ENCODE results near the gene C9orf40. TPM values are rescaled to one million over a fixed set of nuclear protein-coding genes. Genes with fewer than 3 reads are reported as not detected.

Gene C9orf40
- total RNA-seq, 1 experiment from 2014 or later, result 9.2 TPM

GRCh38 chr9:74951725-74952151 is 974 bp downstream of the C9orf40 start:
- in situ Hi-C loops (cut with HindIII; ENCODE audit: low pct_unique_long_range_greater_than_20kb, low sequenced_read_pairs), result no loop called here
- intact Hi-C loops (cut with micrococcal nuclease; ENCODE audit: unreplicated experiment), result loop anchor here (10.0 kb wide), 2 partner anchors 133 to 177 kb away; partner anchors contain the start of genes NMRK1 and OSTF1
- H3K4me1 ChIP-seq (ENCODE audit: control insufficient read depth, insufficient read depth, low read length), result no peaks in the 10 kb centered on the region; the same call in 1 of the 2 replicates
- ChIA-PET POLR2A (no interaction called here), CTCF (interaction anchor here (1.1 kb wide), 1 partner anchor 180 kb away, joined by 3 read pairs; no protein-coding TSS in a partner anchor)
- TF ChIP-seq TCF7L2 (IDR thresholded peaks at IDR 0.05; ENCODE audit: low read depth, low read length), result no peak
- no TSS peak for BruUV-seq (replicated peaks)
- H3K27ac ChIP-seq (ENCODE audit: low read length), result peak overlapping the region; percentile 82
- ATAC-seq (peak; percentile 25), DNase-seq (ENCODE audit: low read depth, low spot score) (no peak)
- no peaks in the 10 kb centered on the region; the same call in 1 of the 2 replicates for H3K36me3 ChIP-seq (ENCODE audit: control insufficient read depth, insufficient read depth, low read length)
- H3K4me3 ChIP-seq (ENCODE audit: low read depth in 2 of 2, low read length in 2 of 2), result peak overlapping the region; percentile 87
- H3K27me3 ChIP-seq (ENCODE audit: control insufficient read depth, insufficient read depth, low read length), result no peaks in the 10 kb centered on the region
- H3K9me3 ChIP-seq (ENCODE audit: control insufficient read depth, insufficient read depth, low read depth, low read length), result no peaks in the 10 kb centered on the region

DNA sequence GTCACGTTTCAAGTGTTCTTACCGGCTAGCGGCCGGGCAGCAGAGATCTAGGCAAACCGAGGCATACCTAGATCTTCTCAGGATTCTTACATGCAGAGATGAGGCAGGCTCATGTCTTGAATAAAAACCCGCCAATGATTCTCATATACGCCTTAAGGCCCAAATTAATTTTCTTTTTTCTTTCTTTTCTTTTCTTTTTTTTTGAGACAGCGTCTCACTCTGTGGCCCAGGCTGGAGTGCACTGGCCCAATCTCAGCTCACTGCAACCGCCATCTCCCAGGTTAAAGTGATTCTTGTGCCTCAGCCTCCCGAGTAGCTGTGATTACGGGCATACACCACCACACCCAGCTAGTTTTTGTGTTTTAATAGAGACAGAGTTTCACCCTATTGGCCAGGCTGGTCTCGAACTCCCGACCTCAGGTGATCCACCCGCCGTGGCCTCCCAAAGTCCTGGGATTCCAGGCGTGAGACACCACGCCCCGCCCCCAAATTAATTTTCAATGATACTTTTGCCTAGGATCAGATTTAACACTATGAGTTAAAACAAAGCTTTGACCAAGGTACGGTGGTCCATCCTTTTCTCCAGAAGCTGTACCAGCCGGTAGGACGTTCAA is 1.5 kb downstream of the C9orf40 start:
- intact Hi-C loops (cut with micrococcal nuclease; ENCODE audit: unreplicated experiment) (loop anchor here (10.0 kb wide), 2 partner anchors 134 to 176 kb away; partner anchors contain the start of genes NMRK1 and OSTF1), in situ Hi-C loops (cut with HindIII; ENCODE audit: low pct_unique_long_range_greater_than_20kb, low sequenced_read_pairs) (no loop called here)
- no TSS peak for BruUV-seq (replicated peaks)
- ATAC-seq, result no peak
- Histone ChIP-seq H3K4me1 (ENCODE audit: control insufficient read depth, insufficient read depth, low read length) (no peaks in the 10 kb centered on the region; the same call in 1 of the 2 replicates), H3K4me3 (ENCODE audit: low read depth in 2 of 2, low read length in 2 of 2) (peak overlapping the region; percentile 87), H3K9me3 (ENCODE audit: control insufficient read depth, insufficient read depth, low read depth, low read length) (no peaks in the 10 kb centered on the region), H3K36me3 (ENCODE audit: control insufficient read depth, insufficient read depth, low read length) (no peaks in the 10 kb centered on the region; the same call in 1 of the 2 replicates), H3K27ac (ENCODE audit: low read length) (peak overlapping the region; percentile 82), H3K27me3 (ENCODE audit: control insufficient read depth, insufficient read depth, low read length) (no peaks in the 10 kb centered on the region)
- ChIA-PET POLR2A (no interaction called here), CTCF (no interaction called here)
- no peak for DNase-seq (ENCODE audit: low read depth, low spot score)
- TF ChIP-seq POLR2AphosphoS5 (IDR thresholded peaks at IDR 0.05; ENCODE audit: low read depth, low read length), result no peak

DNA sequence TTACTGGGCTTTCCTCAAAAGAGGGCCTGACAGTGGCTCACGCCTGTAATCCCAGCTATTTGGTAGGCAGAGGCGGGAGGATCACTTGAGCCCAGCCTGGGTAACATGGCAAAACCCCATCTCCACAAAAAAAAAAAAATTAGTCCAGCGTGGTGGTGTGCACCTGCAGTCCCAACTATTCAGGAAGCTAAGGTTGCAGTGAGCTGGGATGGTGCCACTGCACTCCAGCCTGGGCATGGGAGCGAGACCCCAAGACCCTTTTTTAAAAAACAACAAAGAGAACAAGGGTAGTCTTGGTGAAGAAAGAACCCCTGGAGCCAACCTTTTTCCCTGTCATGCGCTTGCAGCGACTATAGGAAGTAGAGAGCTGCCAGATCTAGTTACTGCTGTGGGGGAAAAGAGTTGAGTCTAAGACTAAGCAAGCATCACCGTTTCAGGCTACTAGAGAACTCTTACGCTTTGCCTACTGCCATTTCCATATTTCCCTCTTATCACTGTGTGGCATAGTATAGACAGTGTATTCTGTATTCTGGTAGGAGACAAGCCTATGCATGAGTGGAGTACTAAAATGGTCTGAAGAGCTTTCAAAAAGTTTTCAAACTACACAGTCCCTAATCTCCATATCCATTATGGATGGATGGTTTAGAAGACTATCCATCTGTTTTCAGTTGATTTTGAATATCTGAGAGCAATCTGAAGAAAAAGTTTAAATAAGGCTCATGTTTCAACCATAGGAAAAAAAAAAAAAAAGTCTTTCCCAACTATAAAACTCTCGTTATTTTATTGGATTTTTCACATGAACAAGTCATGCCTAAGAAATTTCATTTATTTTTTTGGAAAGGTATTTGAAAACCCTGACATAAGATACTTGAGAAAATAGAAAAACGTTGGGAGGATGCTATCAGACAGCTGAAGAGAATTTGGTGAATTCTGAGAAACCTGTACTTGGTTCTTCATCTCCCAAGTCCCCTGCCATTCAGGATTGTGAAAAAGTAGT is 2.6 kb downstream of the C9orf40 start:
- intact Hi-C loops (cut with micrococcal nuclease; ENCODE audit: unreplicated experiment) (loop anchor here (10.0 kb wide), 2 partner anchors 135 to 175 kb away; partner anchors contain the start of genes NMRK1 and OSTF1), in situ Hi-C loops (cut with HindIII; ENCODE audit: low pct_unique_long_range_greater_than_20kb, low sequenced_read_pairs) (no loop called here)
- Histone ChIP-seq H3K4me1 (ENCODE audit: control insufficient read depth, insufficient read depth, low read length) (no peaks in the 10 kb centered on the region; the same call in 1 of the 2 replicates), H3K4me3 (ENCODE audit: low read depth in 2 of 2, low read length in 2 of 2) (no peak overlapping the region), H3K9me3 (ENCODE audit: control insufficient read depth, insufficient read depth, low read depth, low read length) (no peaks in the 10 kb centered on the region), H3K36me3 (ENCODE audit: control insufficient read depth, insufficient read depth, low read length) (no peaks in the 10 kb centered on the region; the same call in 1 of the 2 replicates), H3K27ac (ENCODE audit: low read length) (no peak overlapping the region), H3K27me3 (ENCODE audit: control insufficient read depth, insufficient read depth, low read length) (no peaks in the 10 kb centered on the region)
- POLR2A ChIA-PET, result no interaction called here
- ATAC-seq, result no peak
- no peak for DNase-seq (ENCODE audit: low read depth, low spot score)
- CTCF ChIA-PET, result no interaction called here
- TF ChIP-seq SIN3A (IDR thresholded peaks at IDR 0.05; ENCODE audit: borderline replicate concordance, insufficient read depth, low read depth, low read length) (no peak), TCF7L2 (IDR thresholded peaks at IDR 0.05; ENCODE audit: low read depth, low read length) (no peak), POLR2AphosphoS5 (IDR thresholded peaks at IDR 0.05; ENCODE audit: low read depth, low read length) (no peak), REST (IDR thresholded peaks at IDR 0.05; ENCODE audit: insufficient read depth in 1 of 2, low read depth in 2 of 2, low read length in 1 of 2) (no peak)
- TF ChIP-seq, protein P1, sequence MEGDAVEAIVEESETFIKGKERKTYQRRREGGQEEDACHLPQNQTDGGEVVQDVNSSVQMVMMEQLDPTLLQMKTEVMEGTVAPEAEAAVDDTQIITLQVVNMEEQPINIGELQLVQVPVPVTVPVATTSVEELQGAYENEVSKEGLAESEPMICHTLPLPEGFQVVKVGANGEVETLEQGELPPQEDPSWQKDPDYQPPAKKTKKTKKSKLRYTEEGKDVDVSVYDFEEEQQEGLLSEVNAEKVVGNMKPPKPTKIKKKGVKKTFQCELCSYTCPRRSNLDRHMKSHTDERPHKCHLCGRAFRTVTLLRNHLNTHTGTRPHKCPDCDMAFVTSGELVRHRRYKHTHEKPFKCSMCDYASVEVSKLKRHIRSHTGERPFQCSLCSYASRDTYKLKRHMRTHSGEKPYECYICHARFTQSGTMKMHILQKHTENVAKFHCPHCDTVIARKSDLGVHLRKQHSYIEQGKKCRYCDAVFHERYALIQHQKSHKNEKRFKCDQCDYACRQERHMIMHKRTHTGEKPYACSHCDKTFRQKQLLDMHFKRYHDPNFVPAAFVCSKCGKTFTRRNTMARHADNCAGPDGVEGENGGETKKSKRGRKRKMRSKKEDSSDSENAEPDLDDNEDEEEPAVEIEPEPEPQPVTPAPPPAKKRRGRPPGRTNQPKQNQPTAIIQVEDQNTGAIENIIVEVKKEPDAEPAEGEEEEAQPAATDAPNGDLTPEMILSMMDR (IDR thresholded peaks at IDR 0.05), result no peak
- BruUV-seq (replicated peaks), result TSS peak; percentile 79

Measured in Panc1 (cell line).